ENCODE measurements around the gene LGALS7. TPM values are rescaled to one million over a fixed set of nuclear protein-coding genes. Genes with fewer than 3 reads are reported as not detected.
A peak's percentile ranks its signal among the peaks of the same experiment; 100 is the strongest.
"Not testable (repeated sequence)": the region's sequence is repeated elsewhere in the genome, so short reads cannot be mapped to it uniquely, and the experiment has no call there.

Gene LGALS7
- total RNA-seq, 2 experiments from 2014 or later: not detected

GRCh38 chr19:38815059-38816001, 42.0 kb upstream of the LGALS7 start:
- Histone ChIP-seq H3K27ac (ENCODE audit: low read depth, low read length, poor library complexity, severe bottlenecking) (no peak overlapping the region), H3K9me3 (ENCODE audit: low read length) (no peaks in the 10 kb centered on the region), H4K20me1 (ENCODE audit: insufficient read depth, low read length) (no peaks in the 10 kb centered on the region), H3K9me2 (ENCODE audit: insufficient read depth, low read length) (no peaks in the 10 kb centered on the region), H2AFZ (ENCODE audit: low read length) (no peak overlapping the region), H3K4me1 (ENCODE audit: insufficient read depth, low read length, poor library complexity, severe bottlenecking) (peaks cover 7% of the 10 kb centered on the region), H3K4me3 (ENCODE audit: low read depth, low read length, poor library complexity, severe bottlenecking) (no peak overlapping the region), H3K79me2 (ENCODE audit: insufficient read depth, low read depth, low read length) (no peaks in the 10 kb centered on the region), H3K36me3 (ENCODE audit: insufficient read depth, low read length) (0 out of 2 replicates have a peak, but pooled peaks cover 9% of the 10 kb centered on the region), H3K4me2 (ENCODE audit: low read length) (no peak overlapping the region)
- intact Hi-C loops (cut with micrococcal nuclease; ENCODE audit: unreplicated experiment): no loop called here
- BruUV-seq (replicated peaks): TSS peak; percentile 95
- ChIA-PET CTCF (ENCODE audit: unreplicated experiment) (no interaction called here), POLR2A (no interaction called here)
- no peak for DNase-seq (ENCODE audit: low spot score)
- TF ChIP-seq CTCF (conservative IDR thresholded peaks at IDR 0.05; ENCODE audit: low read length) (no peak), EZH2phosphoT487 (IDR thresholded peaks at IDR 0.05; ENCODE audit: borderline replicate concordance, low read depth, low read length) (no peak)

- CTCF ChIA-PET (ENCODE audit: unreplicated experiment): not testable (repeated sequence)
- POLR2A ChIA-PET: interaction anchor here (0.7 kb wide), 2 partner anchors 66 to 177 kb away, joined by 3 read pairs; no protein-coding TSS in a partner anchor
Observed at GRCh38 chr19:38813932-38814331, 40.6 kb upstream of the LGALS7 start.

GRCh38 chr19:38813323-38813722, 40.0 kb upstream of the LGALS7 start:
- Histone ChIP-seq H2AFZ (ENCODE audit: low read length) (no peak overlapping the region), H3K9me3 (ENCODE audit: low read length) (no peaks in the 10 kb centered on the region), H3K36me3 (ENCODE audit: insufficient read depth, low read length) (0 out of 2 replicates have a peak, but pooled peaks cover 9% of the 10 kb centered on the region), H3K27ac (ENCODE audit: low read depth, low read length, poor library complexity, severe bottlenecking) (no peak overlapping the region), H3K4me2 (ENCODE audit: low read length) (no peak overlapping the region), H3K4me1 (ENCODE audit: insufficient read depth, low read length, poor library complexity, severe bottlenecking) (no peaks in the 10 kb centered on the region), H4K20me1 (ENCODE audit: insufficient read depth, low read length) (no peaks in the 10 kb centered on the region), H3K4me3 (ENCODE audit: low read depth, low read length, poor library complexity, severe bottlenecking) (no peak overlapping the region), H3K79me2 (ENCODE audit: insufficient read depth, low read depth, low read length) (no peaks in the 10 kb centered on the region), H3K9me2 (ENCODE audit: insufficient read depth, low read length) (no peaks in the 10 kb centered on the region)
- intact Hi-C loops (cut with micrococcal nuclease; ENCODE audit: unreplicated experiment): no loop called here
- no TSS peak for BruUV-seq (replicated peaks)
- POLR2A ChIA-PET: interaction anchor here (0.5 kb wide), 1 partner anchor 52 kb away, joined by 4 read pairs; no protein-coding TSS in a partner anchor
- CTCF ChIA-PET (ENCODE audit: unreplicated experiment): no interaction called here
- no peak for DNase-seq (ENCODE audit: low spot score)
- no peak for TF ChIP-seq CTCF (conservative IDR thresholded peaks at IDR 0.05; ENCODE audit: low read length)
- TF ChIP-seq EZH2phosphoT487 (IDR thresholded peaks at IDR 0.05; ENCODE audit: borderline replicate concordance, low read depth, low read length): no peak

More at GRCh38 chr19:38813932-38814331, 40.6 kb upstream of the LGALS7 start:
- H3K36me3 ChIP-seq (ENCODE audit: insufficient read depth, low read length); intact Hi-C loops (cut with micrococcal nuclease; ENCODE audit: unreplicated experiment); H3K4me3 ChIP-seq (ENCODE audit: low read depth, low read length, poor library complexity, severe bottlenecking); H3K27ac ChIP-seq (ENCODE audit: low read depth, low read length, poor library complexity, severe bottlenecking); H3K9me2 ChIP-seq (ENCODE audit: insufficient read depth, low read length); H4K20me1 ChIP-seq (ENCODE audit: insufficient read depth, low read length); BruUV-seq (replicated peaks); H3K4me1 ChIP-seq (ENCODE audit: insufficient read depth, low read length, poor library complexity, severe bottlenecking); DNase-seq (ENCODE audit: low spot score); H3K4me2 ChIP-seq (ENCODE audit: low read length); H3K9me3 ChIP-seq (ENCODE audit: low read length); H3K79me2 ChIP-seq (ENCODE audit: insufficient read depth, low read depth, low read length); H2AFZ ChIP-seq (ENCODE audit: low read length): not testable (repeated sequence)
